Activated CD8-positive, alpha-beta memory T cell treated with anti-CD3 and anti-CD28 coated beads, Interleukin-2, amount 50 U/mL, for 48 hours (primary cell): Measurements from ENCODE around the gene RNU6-1.
A peak's percentile ranks its signal among the peaks of the same experiment; 100 is the strongest.

ENCODE experiments used
- DNase-seq: peaks from one replicate; pipeline ENCODE4 v3.0.0-alpha.2; 2020

RNU6-1 gene

DNA sequence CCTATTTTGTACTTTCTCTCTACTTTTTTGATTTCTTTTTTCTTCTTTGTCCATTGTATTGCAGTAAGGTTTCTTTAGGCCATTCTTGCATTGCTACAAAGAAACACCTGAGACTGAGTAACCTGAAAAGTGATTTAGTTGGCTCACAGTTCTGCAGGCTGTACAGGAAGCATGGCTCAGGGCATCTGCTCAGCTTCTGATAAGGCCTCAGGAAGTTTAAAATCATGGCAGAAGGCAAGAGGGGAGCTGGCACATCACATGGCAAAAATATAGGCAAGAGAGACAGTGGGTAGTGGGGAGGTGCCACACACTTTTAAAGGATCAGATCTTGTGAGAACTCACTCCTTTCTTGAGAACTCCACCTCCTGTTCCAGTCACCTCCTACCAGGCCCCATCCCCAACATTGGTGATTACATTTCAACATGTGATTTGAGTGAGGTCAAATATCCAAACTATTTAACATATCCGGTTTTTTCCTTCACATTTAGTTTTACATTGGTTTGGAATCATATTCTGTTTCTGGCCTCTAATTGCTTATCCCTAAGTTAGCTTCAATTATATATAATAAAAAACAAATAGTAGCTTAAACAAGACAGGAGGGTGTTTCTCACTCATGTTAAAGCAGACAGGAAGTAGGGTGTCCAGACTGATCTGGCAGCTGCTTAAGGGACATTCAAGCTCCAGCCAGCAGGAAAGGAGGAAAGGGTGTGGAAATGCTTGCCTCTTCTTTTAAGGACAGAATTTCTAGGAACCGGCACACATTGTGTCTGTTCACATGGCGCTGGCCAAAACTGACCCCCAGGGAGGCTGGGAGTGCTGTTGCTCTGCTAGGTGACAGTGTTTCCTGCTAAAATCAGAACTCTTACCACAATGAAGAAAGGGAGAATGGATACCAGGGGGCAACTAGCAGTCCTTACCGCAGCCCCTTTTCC, 43.4 kb downstream of the RNU6-1 start:
- DNase-seq, result no peak

DNA sequence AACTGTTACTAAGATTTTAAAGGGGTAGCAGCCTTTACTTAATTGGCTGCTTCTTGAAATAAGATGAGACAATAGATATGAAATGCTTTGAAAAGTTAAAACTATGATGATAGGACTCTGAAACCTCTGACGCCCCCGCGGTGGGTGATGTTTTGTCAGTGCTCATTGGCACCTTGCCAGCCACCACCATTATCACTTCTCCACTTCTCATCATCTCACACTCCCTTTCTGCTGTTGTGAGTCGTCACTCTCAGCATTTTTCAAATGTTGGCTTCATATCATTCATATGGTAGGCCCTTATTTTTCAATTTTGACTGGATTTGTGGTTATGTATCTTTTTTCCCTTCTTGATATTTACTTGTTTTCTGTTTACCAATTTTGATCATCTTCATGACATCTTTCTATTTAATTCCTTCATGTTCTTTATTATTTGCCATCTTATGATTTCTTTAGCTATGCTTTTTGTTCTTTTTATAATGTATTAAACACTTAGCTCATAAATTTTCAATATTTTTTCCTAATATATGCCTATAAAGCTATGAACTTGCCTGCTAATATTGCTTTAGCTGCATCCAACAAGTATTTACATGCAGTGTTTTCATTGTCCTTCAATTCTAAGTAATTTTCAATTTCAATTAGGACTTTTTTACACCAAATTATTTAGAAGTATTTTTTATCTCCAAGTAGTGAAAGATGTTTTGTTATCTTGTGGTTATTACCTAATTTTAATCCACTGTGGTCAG, 44.8 kb downstream of the RNU6-1 start:
- peak; percentile 80 for DNase-seq

DNA sequence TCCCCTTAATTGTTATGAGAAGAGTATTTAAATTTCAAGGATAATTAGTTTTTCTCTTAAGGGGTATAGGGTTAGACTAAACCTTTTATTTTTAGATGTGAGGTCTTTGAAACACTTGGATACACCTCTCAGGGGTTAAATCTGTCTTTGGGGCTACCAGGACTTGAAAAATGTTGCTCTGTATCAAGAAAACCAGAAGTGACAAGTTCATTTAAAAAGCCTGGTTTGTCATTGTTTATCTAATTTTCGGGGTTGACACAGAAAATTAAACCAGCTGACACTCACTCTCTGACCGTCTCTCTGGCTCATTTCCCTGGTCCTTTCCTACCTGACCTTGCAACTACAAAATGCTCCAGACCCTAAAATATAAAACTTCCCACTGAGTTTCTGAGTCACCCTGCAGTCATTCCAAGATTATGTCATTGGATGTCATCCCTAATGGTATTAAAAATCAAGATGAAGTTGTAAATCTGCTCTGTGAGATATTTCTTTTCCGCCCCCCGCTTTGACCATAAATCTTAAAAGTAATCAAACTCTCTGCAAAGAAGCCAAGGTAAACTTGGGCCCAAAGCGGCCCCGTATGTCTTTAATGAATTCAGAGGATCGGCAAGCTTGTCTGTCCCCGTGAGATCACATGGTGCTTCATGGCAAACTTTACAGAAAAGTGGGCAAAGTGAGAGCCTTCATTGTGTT, 47.4 kb downstream of the RNU6-1 start:
- DNase-seq, result no peak

DNA sequence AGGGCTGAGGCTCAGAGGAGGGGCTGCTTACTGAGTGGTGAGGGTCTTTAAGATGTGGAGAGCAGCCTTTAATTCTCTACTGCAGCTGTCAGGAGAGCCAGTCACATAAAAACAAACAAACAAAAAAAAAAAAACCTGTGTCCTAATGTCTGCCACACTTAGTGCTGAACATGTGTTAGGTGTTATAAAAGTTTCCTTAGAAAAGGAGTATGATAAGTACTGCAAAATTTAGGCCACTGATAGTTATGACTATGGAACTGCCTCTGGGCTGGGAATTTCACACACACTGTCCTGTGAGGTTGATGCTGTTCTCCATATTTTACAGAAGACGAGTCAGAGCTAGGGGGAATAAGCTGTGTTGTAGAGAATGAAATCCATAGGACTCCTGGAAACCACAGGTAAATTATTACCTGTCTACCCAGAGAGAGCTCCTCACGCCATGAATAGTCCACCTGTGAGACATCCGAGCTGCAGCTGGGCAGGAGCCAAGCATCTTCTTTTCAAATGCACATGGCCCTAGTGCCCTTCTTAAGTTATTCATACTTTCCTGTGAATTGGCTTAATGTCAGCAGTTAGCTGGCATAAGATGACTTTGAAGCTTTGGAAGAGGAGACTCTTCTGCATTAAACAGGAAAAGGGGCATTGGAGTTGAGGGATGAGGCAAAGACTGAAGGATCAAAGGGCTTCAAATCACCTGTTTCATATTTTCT, 49.1 kb downstream of the RNU6-1 start:
- no peak for DNase-seq
